ENCODE measurements around the gene TMEM204.
"Not testable (repeated sequence)": the region's sequence is repeated elsewhere in the genome, so short reads cannot be mapped to it uniquely, and the experiment has no call there.

TMEM204 gene

GRCh38 chr16:1590930-1591705 lies 57.7 kb downstream of the TMEM204 start:
- FAIRE-seq (no peak), DNase-seq (ENCODE audit: insufficient read length) (no peak)
- TF ChIP-seq POLR2A (IDR thresholded peaks at IDR 0.05; ENCODE audit: low read depth, low read length): no peak
- TF ChIP-seq TAF1 (IDR thresholded peaks at IDR 0.05; ENCODE audit: borderline replicate concordance, low read depth, low read length): no peak
- TF ChIP-seq POLR2AphosphoS5 (IDR thresholded peaks at IDR 0.05; ENCODE audit: low read depth, low read length): no peak

- no peak for FAIRE-seq
- no peak for TF ChIP-seq TAF1 (IDR thresholded peaks at IDR 0.05; ENCODE audit: borderline replicate concordance, low read depth, low read length)
- no peak for TF ChIP-seq POLR2AphosphoS5 (IDR thresholded peaks at IDR 0.05; ENCODE audit: low read depth, low read length)
- no peak for TF ChIP-seq POLR2A (IDR thresholded peaks at IDR 0.05; ENCODE audit: low read depth, low read length)
- no peak for DNase-seq (ENCODE audit: insufficient read length)
Measured at GRCh38 chr16:1592446-1592845, 59.0 kb downstream of the TMEM204 start.

- not testable (repeated sequence) for FAIRE-seq; DNase-seq (ENCODE audit: insufficient read length)
Measured at GRCh38 chr16:1595511-1595910, 62.0 kb downstream of the TMEM204 start.

GRCh38 chr16:1596516-1596915 lies 63.0 kb downstream of the TMEM204 start:
- DNase-seq (ENCODE audit: insufficient read length) (no peak), FAIRE-seq (no peak)
- no peak for TF ChIP-seq POLR2A (IDR thresholded peaks at IDR 0.05; ENCODE audit: low read depth, low read length)
- no peak for TF ChIP-seq TAF1 (IDR thresholded peaks at IDR 0.05; ENCODE audit: borderline replicate concordance, low read depth, low read length)
- TF ChIP-seq POLR2AphosphoS5 (IDR thresholded peaks at IDR 0.05; ENCODE audit: low read depth, low read length): no peak

- no peak for DNase-seq (ENCODE audit: insufficient read length)
- FAIRE-seq: no peak
- TF ChIP-seq POLR2AphosphoS5 (IDR thresholded peaks at IDR 0.05; ENCODE audit: low read depth, low read length) (no peak), POLR2A (IDR thresholded peaks at IDR 0.05; ENCODE audit: low read depth, low read length) (no peak), TAF1 (IDR thresholded peaks at IDR 0.05; ENCODE audit: borderline replicate concordance, low read depth, low read length) (no peak)
Measured at GRCh38 chr16:1597154-1597553, 63.7 kb downstream of the TMEM204 start.

- no peak for TF ChIP-seq POLR2AphosphoS5 (IDR thresholded peaks at IDR 0.05; ENCODE audit: low read depth, low read length)
- no peak for TF ChIP-seq POLR2A (IDR thresholded peaks at IDR 0.05; ENCODE audit: low read depth, low read length)
- FAIRE-seq (no peak), DNase-seq (ENCODE audit: insufficient read length) (no peak)
Measured at GRCh38 chr16:1601031-1601430, 67.6 kb downstream of the TMEM204 start.

GRCh38 chr16:1601489-1601888 lies 68.0 kb downstream of the TMEM204 start:
- no peak for TF ChIP-seq TAF1 (IDR thresholded peaks at IDR 0.05; ENCODE audit: borderline replicate concordance, low read depth, low read length)
- TF ChIP-seq POLR2A (IDR thresholded peaks at IDR 0.05; ENCODE audit: low read depth, low read length): no peak
- DNase-seq (ENCODE audit: insufficient read length) (no peak), FAIRE-seq (no peak)

GRCh38 chr16:1602285-1602684 lies 68.8 kb downstream of the TMEM204 start:
- no peak for FAIRE-seq
- no peak for DNase-seq (ENCODE audit: insufficient read length)
- no peak for TF ChIP-seq POLR2A (IDR thresholded peaks at IDR 0.05; ENCODE audit: low read depth, low read length)
- no peak for TF ChIP-seq POLR2AphosphoS5 (IDR thresholded peaks at IDR 0.05; ENCODE audit: low read depth, low read length)
- TF ChIP-seq TAF1 (IDR thresholded peaks at IDR 0.05; ENCODE audit: borderline replicate concordance, low read depth, low read length): no peak
